Measurements from ENCODE around the gene CUL9.

DNA sequence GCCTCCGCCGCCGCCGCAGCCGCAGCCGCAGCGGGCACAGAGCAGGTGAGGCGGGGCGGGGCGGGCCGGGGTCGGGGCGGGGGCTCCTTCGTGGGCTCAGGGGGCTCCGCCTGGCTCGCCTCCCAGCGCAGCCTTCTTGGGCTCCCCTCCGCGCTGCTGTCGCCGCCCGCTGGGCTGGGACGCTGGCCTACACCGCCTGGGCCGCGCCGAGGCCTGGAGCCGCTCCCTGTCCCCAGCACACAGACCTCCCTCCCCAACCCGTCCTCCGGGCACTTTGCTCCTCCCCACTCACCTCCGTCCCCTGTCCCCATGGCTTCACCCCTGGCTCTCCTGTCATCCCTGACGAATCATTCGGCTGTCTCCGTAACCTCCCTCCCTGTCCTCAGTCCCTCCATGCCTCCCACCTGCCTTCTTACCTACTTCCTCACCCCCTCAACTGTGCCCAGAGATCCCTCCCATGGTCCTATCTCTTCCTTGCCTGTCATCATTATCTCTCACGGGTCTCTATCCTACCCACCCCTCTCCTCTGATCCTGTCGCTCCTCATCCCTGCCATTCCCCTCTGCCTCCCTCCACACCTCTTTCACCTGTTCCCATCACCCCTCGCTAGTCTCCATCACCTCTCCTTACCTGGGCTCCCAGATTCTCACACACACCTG is 61.8 kb downstream of the CUL9 start:
- TF ChIP-seq, protein P1, sequence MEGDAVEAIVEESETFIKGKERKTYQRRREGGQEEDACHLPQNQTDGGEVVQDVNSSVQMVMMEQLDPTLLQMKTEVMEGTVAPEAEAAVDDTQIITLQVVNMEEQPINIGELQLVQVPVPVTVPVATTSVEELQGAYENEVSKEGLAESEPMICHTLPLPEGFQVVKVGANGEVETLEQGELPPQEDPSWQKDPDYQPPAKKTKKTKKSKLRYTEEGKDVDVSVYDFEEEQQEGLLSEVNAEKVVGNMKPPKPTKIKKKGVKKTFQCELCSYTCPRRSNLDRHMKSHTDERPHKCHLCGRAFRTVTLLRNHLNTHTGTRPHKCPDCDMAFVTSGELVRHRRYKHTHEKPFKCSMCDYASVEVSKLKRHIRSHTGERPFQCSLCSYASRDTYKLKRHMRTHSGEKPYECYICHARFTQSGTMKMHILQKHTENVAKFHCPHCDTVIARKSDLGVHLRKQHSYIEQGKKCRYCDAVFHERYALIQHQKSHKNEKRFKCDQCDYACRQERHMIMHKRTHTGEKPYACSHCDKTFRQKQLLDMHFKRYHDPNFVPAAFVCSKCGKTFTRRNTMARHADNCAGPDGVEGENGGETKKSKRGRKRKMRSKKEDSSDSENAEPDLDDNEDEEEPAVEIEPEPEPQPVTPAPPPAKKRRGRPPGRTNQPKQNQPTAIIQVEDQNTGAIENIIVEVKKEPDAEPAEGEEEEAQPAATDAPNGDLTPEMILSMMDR (IDR thresholded peaks at IDR 0.05; ENCODE audit: low read depth, low read length, missing input control), result no peak
- TF ChIP-seq, protein P2, sequence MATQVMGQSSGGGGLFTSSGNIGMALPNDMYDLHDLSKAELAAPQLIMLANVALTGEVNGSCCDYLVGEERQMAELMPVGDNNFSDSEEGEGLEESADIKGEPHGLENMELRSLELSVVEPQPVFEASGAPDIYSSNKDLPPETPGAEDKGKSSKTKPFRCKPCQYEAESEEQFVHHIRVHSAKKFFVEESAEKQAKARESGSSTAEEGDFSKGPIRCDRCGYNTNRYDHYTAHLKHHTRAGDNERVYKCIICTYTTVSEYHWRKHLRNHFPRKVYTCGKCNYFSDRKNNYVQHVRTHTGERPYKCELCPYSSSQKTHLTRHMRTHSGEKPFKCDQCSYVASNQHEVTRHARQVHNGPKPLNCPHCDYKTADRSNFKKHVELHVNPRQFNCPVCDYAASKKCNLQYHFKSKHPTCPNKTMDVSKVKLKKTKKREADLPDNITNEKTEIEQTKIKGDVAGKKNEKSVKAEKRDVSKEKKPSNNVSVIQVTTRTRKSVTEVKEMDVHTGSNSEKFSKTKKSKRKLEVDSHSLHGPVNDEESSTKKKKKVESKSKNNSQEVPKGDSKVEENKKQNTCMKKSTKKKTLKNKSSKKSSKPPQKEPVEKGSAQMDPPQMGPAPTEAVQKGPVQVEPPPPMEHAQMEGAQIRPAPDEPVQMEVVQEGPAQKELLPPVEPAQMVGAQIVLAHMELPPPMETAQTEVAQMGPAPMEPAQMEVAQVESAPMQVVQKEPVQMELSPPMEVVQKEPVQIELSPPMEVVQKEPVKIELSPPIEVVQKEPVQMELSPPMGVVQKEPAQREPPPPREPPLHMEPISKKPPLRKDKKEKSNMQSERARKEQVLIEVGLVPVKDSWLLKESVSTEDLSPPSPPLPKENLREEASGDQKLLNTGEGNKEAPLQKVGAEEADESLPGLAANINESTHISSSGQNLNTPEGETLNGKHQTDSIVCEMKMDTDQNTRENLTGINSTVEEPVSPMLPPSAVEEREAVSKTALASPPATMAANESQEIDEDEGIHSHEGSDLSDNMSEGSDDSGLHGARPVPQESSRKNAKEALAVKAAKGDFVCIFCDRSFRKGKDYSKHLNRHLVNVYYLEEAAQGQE (IDR thresholded peaks at IDR 0.05), result no peak
- TF ChIP-seq, protein P3, sequence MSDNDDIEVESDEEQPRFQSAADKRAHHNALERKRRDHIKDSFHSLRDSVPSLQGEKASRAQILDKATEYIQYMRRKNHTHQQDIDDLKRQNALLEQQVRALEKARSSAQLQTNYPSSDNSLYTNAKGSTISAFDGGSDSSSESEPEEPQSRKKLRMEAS (IDR thresholded peaks at IDR 0.05), result no peak
- TF ChIP-seq, protein P4, sequence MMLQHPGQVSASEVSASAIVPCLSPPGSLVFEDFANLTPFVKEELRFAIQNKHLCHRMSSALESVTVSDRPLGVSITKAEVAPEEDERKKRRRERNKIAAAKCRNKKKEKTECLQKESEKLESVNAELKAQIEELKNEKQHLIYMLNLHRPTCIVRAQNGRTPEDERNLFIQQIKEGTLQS (IDR thresholded peaks at IDR 0.05), result no peak
- no peak for TF ChIP-seq YY1 (IDR thresholded peaks at IDR 0.05)
- no peak for TF ChIP-seq FOXA1 (IDR thresholded peaks at IDR 0.05)
